Endothelial cell of umbilical vein (primary cell): ENCODE data around the gene CAMLG.

ENCODE experiments used
- CTCF ChIP-seq, 2 donors: IDR thresholded peaks; 1 replicate in 1 of 2; 2 replicates in 1 of 2; pipeline ENCODE4 v1.5.1; 2011; ENCODE audit warnings: low read length in 2 of 2, mild to moderate bottlenecking in 2 of 2, moderate library complexity in 2 of 2, control low read depth in 1 of 2, inconsistent platforms in 1 of 2, low read depth in 1 of 2; ENCODE audit not compliant: insufficient read depth in 1 of 2; ENCODE audit errors: extremely low read depth in 1 of 2
- EZH2 ChIP-seq: IDR thresholded peaks from 2 replicates; pipeline ENCODE4 v1.6.1; 2012; ENCODE audit warnings: borderline replicate concordance, low read depth, mild to moderate bottlenecking, moderate library complexity, low read length, inconsistent platforms; ENCODE audit not compliant: severe bottlenecking
- JUN ChIP-seq: IDR thresholded peaks from 2 replicates; pipeline ENCODE4 v1.6.1; 2011; ENCODE audit warnings: borderline replicate concordance, low read depth; ENCODE audit not compliant: insufficient read length, insufficient read depth
- POLR2A ChIP-seq: IDR thresholded peaks from 2 replicates; pipeline ENCODE4 v1.6.1; 2012; ENCODE audit warnings: low read depth, mild to moderate bottlenecking, control low read depth, low read length
- POLR2AphosphoS5 ChIP-seq: IDR thresholded peaks from 2 replicates; pipeline ENCODE4 v1.6.1; 2012; ENCODE audit warnings: low read depth, mild to moderate bottlenecking, control low read depth, low read length, moderate library complexity; ENCODE audit not compliant: insufficient read depth

- no peak for TF ChIP-seq CTCF (IDR thresholded peaks at IDR 0.05; ENCODE audit: extremely low read depth in 1 of 2, insufficient read depth in 1 of 2, low read depth in 1 of 2, low read length in 2 of 2)
- TF ChIP-seq POLR2A = no peak
- TF ChIP-seq JUN = no peak
- TF ChIP-seq POLR2AphosphoS5 = no peak
- TF ChIP-seq EZH2 = no peak
Measured at GRCh38 chr5:134714541-134714940, 23.8 kb upstream of the CAMLG start.
